ENCODE results near the gene LMF1. TPM values are rescaled to one million over a fixed set of nuclear protein-coding genes. Genes with fewer than 3 reads are reported as not detected.

Gene LMF1
- total and polyA plus RNA-seq, 2 of the 4 experiments (the other 2 are of a cell fraction) = 7.7 to 13.1 TPM

- dilution Hi-C loops (cut with HindIII; ENCODE audit: low sequenced_read_pairs, unreplicated experiment) = no loop called here
- no peaks in the 10 kb centered on the region for H4K20me1 ChIP-seq (ENCODE audit: insufficient read depth, low read length)
Measured at GRCh38 chr16:818132-818531, 152.7 kb downstream of the LMF1 start.

More at GRCh38 chr16:818132-818531, 152.7 kb downstream of the LMF1 start:
- intact Hi-C loops (cut with micrococcal nuclease) = no loop called here
- POLR2A ChIA-PET (ENCODE audit: unreplicated experiment) = no interaction called here
- no TSS peak for BruUV-seq (replicated peaks)
- no peak overlapping the region for H3K14ac ChIP-seq (replicated peaks; ENCODE audit: low read depth, low read length)
- H3K23ac ChIP-seq (ENCODE audit: low read depth, low read length) = no peak overlapping the region
- no peak overlapping the region for H2BK120ac ChIP-seq (ENCODE audit: low read depth, low read length)
- no peak overlapping the region for H2BK5ac ChIP-seq (ENCODE audit: low read depth, low read length, poor library complexity, severe bottlenecking)
- H3K56ac ChIP-seq (ENCODE audit: extremely low read depth, insufficient read depth, low read length) = no peak overlapping the region
- CTCF ChIA-PET = no interaction called here
- no peak overlapping the region for H4K8ac ChIP-seq (ENCODE audit: low read depth in 2 of 2, low read length in 2 of 2)
- H2BK15ac ChIP-seq (ENCODE audit: low read depth, low read length) = no peak overlapping the region
- H3K9me1 ChIP-seq (ENCODE audit: insufficient read depth, low read length) = no peaks in the 10 kb centered on the region
- no peak overlapping the region for H3K9ac ChIP-seq (ENCODE audit: low read depth, low read length)
- WGBS, 2 experiments (ENCODE audit: extremely low coverage in 2 of 2, insufficient read length in 1 of 2) = 69% methylated on average over 4 of the region's 8 CpGs; no CpG with 5 or more reads in 1 of the 2 experiments
- no peak overlapping the region for H3K4me2 ChIP-seq (ENCODE audit: low read depth, low read length)
- H2AK9ac ChIP-seq (replicated peaks; ENCODE audit: low read depth, low read length, poor library complexity) = no peak overlapping the region
- H3K79me1 ChIP-seq (ENCODE audit: low read depth in 1 of 2, low read length in 2 of 2) = no peaks in the 10 kb centered on the region
- peaks cover 2% of the 10 kb centered on the region; the same call in 1 of the 2 replicates for H3K4me1 ChIP-seq (ENCODE audit: control insufficient read depth, insufficient read depth, low read length)
- no peaks in the 10 kb centered on the region; the same call in 1 of the 2 replicates for H3K9me3 ChIP-seq (ENCODE audit: control insufficient read depth, insufficient read depth, low read length)
- DNase-seq (no peak), ATAC-seq (ENCODE audit: low read depth) (no peak)
- H3K36me3 ChIP-seq (ENCODE audit: control insufficient read depth, insufficient read depth, low read length) = no peaks in the 10 kb centered on the region
- H2BK20ac ChIP-seq (ENCODE audit: low read depth, low read length) = no peak overlapping the region
- H2AFZ ChIP-seq (replicated peaks; ENCODE audit: low read length, poor library complexity) = no peak overlapping the region
- H4K5ac ChIP-seq (ENCODE audit: low read depth, low read length) = no peak overlapping the region
- no peak overlapping the region for H2AK5ac ChIP-seq (ENCODE audit: low read depth, low read length)
- H3K27me3 ChIP-seq (ENCODE audit: control insufficient read depth, insufficient read depth, low read length) = peaks cover 24% of the 10 kb centered on the region
- in situ Hi-C loops (cut with MboI; ENCODE audit: low sequenced_read_pairs) = loop anchor here (25.0 kb wide), 1 partner anchor 394 kb away; no protein-coding TSS in a partner anchor
- TF ChIP-seq RFX5 (IDR thresholded peaks at IDR 0.05; ENCODE audit: low read depth, low read length) (no peak), MAZ (IDR thresholded peaks at IDR 0.05; ENCODE audit: borderline replicate concordance, low read depth, low read length) (no peak), ELK1 (IDR thresholded peaks at IDR 0.05; ENCODE audit: borderline replicate concordance, low read depth, low read length) (no peak), CHD1 (IDR thresholded peaks at IDR 0.05; ENCODE audit: low read depth, low read length) (no peak), MXI1 (IDR thresholded peaks at IDR 0.05; ENCODE audit: borderline replicate concordance, low read depth, low read length) (no peak), RAD21 (IDR thresholded peaks at IDR 0.05; ENCODE audit: low read length) (no peak), POLR2A (IDR thresholded peaks at IDR 0.05; ENCODE audit: low read depth, low read length) (no peak), CEBPB (IDR thresholded peaks at IDR 0.05; ENCODE audit: low read depth, low read length) (no peak), RCOR1 (IDR thresholded peaks at IDR 0.05; ENCODE audit: insufficient replicate concordance, low read length) (no peak), CTCF (conservative IDR thresholded peaks at IDR 0.05; ENCODE audit: low read depth, low read length) (no peak)
- no peak overlapping the region for H3K4ac ChIP-seq (ENCODE audit: low read depth, low read length)
- no peak overlapping the region for H3K18ac ChIP-seq (ENCODE audit: low read depth, low read length)
- H4K91ac ChIP-seq (ENCODE audit: insufficient read depth, low read depth, low read length) = no peak overlapping the region
- H3K4me3 ChIP-seq (ENCODE audit: insufficient read depth, low read depth, low read length) = no peak overlapping the region
- H3K27ac ChIP-seq (ENCODE audit: insufficient read depth, low read length) = no peak overlapping the region
